ENCODE measurements around the gene OPCML.

DNA sequence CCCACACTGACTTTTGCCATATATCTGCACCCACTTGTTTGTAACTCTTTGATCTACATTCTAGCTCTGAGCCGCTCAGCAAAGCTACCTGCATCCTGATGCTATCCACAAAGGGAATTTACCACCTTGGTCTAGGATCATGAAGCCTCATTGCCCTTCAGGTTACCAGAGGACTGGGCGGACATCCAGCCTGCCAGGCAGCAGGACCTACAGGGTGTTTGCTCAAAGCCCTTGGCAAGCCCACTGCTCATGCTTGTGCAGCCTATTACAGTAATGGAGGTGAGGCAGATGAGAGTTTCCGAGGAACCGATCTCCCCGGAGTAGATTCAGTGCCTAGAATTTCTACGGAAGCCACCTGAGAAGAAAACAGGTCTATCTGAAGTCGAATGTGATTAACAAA lies 417.2 kb downstream of the OPCML start:
- TF ChIP-seq, protein P1, sequence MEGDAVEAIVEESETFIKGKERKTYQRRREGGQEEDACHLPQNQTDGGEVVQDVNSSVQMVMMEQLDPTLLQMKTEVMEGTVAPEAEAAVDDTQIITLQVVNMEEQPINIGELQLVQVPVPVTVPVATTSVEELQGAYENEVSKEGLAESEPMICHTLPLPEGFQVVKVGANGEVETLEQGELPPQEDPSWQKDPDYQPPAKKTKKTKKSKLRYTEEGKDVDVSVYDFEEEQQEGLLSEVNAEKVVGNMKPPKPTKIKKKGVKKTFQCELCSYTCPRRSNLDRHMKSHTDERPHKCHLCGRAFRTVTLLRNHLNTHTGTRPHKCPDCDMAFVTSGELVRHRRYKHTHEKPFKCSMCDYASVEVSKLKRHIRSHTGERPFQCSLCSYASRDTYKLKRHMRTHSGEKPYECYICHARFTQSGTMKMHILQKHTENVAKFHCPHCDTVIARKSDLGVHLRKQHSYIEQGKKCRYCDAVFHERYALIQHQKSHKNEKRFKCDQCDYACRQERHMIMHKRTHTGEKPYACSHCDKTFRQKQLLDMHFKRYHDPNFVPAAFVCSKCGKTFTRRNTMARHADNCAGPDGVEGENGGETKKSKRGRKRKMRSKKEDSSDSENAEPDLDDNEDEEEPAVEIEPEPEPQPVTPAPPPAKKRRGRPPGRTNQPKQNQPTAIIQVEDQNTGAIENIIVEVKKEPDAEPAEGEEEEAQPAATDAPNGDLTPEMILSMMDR (IDR thresholded peaks at IDR 0.05) = no peak
- TF ChIP-seq POLR2A (IDR thresholded peaks at IDR 0.05) = no peak

All from prostate gland (tissue), 2 donors.